Measurements from ENCODE around the gene CACNB1. TPM values are rescaled to one million over a fixed set of nuclear protein-coding genes. Genes with fewer than 3 reads are reported as not detected.

CACNB1 gene
- total RNA-seq, 1 experiment from 2014 or later = 20.0 TPM

- Histone ChIP-seq H3K23ac (ENCODE audit: insufficient read length, low read depth, low read length) (no peak overlapping the region), H3K4me1 (ENCODE audit: insufficient read depth, low read length) (no peaks in the 10 kb centered on the region), H3K56ac (ENCODE audit: insufficient read length, low read depth, low read length) (no peak overlapping the region), H3K18ac (ENCODE audit: insufficient read length, low read depth, low read length) (no peak overlapping the region), H4K8ac (replicated peaks; ENCODE audit: insufficient read length, low read depth, low read length) (no peak overlapping the region), H3K4ac (ENCODE audit: low read depth, low read length) (no peak overlapping the region), H3K79me2 (ENCODE audit: insufficient read depth, low read length) (no peaks in the 10 kb centered on the region), H2AFZ (ENCODE audit: low read length) (no peak overlapping the region), H2BK15ac (ENCODE audit: low read depth, low read length) (no peak overlapping the region), H2BK20ac (ENCODE audit: low read depth, low read length, poor library complexity, severe bottlenecking) (no peak overlapping the region), H2BK120ac (ENCODE audit: low read depth, low read length, poor library complexity, severe bottlenecking) (no peak overlapping the region), H3K23me2 (ENCODE audit: insufficient read length, low read depth, low read length, poor library complexity, severe bottlenecking) (no peaks in the 10 kb centered on the region), H3K9ac (ENCODE audit: extremely low read depth, insufficient read length, low read length) (no peak overlapping the region), H4K91ac (ENCODE audit: insufficient read length, low read depth, low read length) (no peak overlapping the region), H3K4me2 (ENCODE audit: insufficient read depth, insufficient read length, low read length) (no peak overlapping the region), H3K27me3 (ENCODE audit: insufficient read depth, low read length) (peaks cover 2% of the 10 kb centered on the region; the same call in 1 of the 2 replicates), H3K79me1 (ENCODE audit: insufficient read depth, low read depth, low read length, poor library complexity, severe bottlenecking) (no peaks in the 10 kb centered on the region), H2BK5ac (ENCODE audit: insufficient read length, low read length) (no peak overlapping the region), H3K9me3 (ENCODE audit: control insufficient read depth, low read depth, low read length) (no peaks in the 10 kb centered on the region), H4K20me1 (ENCODE audit: control insufficient read depth, insufficient read depth, insufficient read length) (no peaks in the 10 kb centered on the region), H3K27ac (ENCODE audit: insufficient read length, low read depth, low read length) (no peak overlapping the region), H3T11ph (ENCODE audit: low read length) (no peak overlapping the region), H3K14ac (ENCODE audit: insufficient read depth, low read length) (no peak overlapping the region), H4K5ac (ENCODE audit: insufficient read length, low read depth, low read length) (no peak overlapping the region), H2AK5ac (ENCODE audit: insufficient read length, low read length) (no peak overlapping the region), H2BK12ac (ENCODE audit: insufficient read length, low read depth, low read length) (no peak overlapping the region)
- DNase-seq = no peak
- Mint-ChIP-seq H3K36me3 (ENCODE audit: insufficient read depth in 1 of 3, low read depth in 3 of 3) (peaks cover 22 to 64% (median 51%) of the 10 kb centered on the region in 3 experiments; a peak in 6 of 7 replicates), H3K4me1 (no peaks in the 10 kb centered on the region), H3K4me3 (no peak overlapping the region), H3K9me3 (no peaks in the 10 kb centered on the region), H3K27me3 (ENCODE audit: low read depth) (no peaks in the 10 kb centered on the region), H3K27ac (peak overlapping the region in 1 of 3 experiments; percentile 76; a peak in 2 of 7 replicates)
- no peak for TF ChIP-seq CTCF (conservative IDR thresholded peaks at IDR 0.05)
- no CpG with 5 or more reads among the region's 9 CpGs for WGBS (ENCODE audit: extremely low coverage, insufficient read length, low lambda C conversion rate)
Measured at GRCh38 chr17:39187152-39187830, 10.2 kb downstream of the CACNB1 start.

Data from H9 (cell line).